Jurkat, Clone E6-1 (cell line): ENCODE results near the gene TSPAN11.

Experiments used
- DNase-seq: peaks from one replicate; pipeline ENCODE4 v3.0.0-alpha.2; 2011; ENCODE audit warnings: low read depth, low spot score
- H3K4me3 ChIP-seq: 2 replicates; pipeline ENCODE4 v1.5.1; 2011; ENCODE audit warnings: mild to moderate bottlenecking, low read length, control low read depth, moderate library complexity

TSPAN11 gene

DNA sequence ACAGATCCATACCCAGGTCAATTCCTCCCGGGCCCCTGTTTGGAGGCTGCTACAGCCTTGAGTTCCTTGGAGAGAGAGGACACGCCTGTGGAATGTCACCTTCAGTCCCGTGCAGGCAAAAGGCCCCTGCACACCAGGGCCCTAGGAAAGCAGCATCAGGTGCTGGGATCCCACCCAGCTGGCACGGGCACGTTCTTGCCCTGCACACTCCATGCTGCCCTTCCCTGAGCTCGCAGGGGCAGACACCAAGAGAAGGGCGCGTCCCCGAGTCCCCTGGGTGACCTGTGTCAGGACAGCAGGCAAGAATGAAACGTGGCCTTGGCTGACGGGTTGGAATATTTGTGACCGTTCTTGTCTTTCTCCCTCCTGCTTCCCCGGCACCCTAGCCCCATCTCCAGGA, 67.7 kb downstream of the TSPAN11 start:
- DNase-seq, result no peak
- H3K4me3 ChIP-seq, result no peak overlapping the region

DNA sequence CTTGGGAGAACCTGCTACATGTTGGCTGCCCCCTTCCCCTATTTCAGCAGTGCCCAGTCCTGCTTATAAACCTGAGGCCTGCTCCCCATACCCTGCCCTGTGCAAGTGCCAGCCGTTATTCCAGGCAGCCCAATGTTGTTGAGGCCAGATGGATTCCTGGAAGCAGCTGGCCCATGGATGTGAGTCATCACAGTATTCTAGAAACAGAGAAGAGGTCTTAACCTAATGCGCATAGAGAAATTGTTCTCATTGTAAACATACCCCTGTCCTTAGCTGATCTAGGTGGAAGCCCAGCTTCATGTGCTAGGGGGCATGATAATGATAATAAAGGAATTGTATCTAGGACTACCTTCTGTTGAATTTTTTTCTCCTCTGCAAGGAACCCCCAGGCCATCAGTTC, 69.7 kb downstream of the TSPAN11 start:
- no peak for DNase-seq
- H3K4me3 ChIP-seq, result no peak overlapping the region

DNA sequence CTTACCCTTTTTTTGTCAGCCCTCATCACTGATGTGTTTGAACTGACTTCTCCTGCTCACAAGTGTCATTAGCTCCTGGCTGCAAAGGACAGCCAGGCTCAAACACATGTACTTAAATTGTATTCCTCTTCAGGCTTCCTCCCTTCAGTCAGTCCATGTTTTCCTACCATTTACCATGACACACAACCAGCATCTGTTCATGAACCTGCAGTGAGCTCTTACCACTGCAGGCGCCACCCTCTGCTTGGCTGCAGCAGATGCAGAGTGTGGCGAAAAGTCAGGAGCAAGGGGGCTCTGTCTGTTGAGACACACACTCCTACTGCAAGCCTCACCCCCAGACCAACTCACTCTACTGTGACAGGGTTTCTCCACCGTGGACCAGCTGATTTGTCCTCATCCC, 70.2 kb downstream of the TSPAN11 start:
- no peak for DNase-seq
- H3K4me3 ChIP-seq, result no peak overlapping the region

DNA sequence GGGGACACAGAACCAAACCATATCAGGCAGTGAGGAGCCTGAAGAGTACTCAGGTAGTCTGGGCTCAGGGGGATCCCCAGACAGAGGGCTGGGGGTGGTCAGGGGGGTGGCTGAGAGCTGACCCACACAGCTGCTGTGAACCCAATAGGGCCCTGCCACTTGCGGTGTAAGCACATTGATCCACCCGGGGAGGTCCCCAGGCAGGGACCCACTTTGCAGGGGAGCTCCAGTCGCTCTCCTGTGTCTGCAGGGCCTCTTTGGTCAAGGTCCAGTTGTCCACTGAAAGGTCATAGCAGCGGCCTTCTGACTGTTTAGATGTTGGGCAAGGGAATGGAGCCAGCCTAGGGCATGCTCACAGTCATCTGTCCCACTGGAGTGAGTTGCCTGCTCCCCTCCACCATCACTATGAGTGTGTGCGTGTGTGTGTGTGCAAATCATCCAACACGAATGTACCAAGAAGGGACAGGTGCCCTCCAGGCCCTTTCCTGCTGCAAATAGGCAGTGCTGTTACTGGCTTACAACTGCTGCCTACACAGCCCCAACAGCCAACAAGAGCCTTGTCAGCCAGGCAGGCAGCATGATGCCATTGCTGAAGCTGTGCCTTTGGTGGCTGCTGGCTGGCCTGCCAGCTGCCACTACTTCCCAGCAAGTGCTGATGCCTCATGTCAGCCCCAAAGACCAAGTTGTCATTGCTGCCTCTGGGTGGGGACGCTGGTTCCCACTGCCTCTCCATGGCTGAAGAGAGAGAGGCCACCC, 71.3 kb downstream of the TSPAN11 start:
- H3K4me3 ChIP-seq, result no peak overlapping the region
- DNase-seq, result no peak

DNA sequence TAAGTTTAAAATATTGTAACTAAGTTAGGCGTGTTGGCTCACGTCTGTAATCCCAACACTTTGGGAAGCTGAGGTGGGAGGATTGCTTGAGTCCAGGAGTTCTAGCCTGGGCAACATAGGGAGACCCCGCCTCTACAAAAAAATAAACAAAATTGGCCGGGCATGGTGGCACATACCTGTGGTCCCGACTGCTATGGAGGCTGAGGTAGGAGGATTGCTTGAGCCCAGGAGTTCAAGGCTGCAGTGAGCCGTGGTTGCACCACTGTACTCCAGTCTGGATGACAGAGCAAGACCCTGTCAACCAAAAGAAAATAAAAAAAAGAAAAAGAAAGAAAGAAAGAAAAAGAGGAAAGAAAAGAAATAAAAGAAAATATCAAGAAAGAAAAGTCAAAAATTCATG, 72.5 kb downstream of the TSPAN11 start:
- DNase-seq, result no peak
- H3K4me3 ChIP-seq, result no peak overlapping the region

DNA sequence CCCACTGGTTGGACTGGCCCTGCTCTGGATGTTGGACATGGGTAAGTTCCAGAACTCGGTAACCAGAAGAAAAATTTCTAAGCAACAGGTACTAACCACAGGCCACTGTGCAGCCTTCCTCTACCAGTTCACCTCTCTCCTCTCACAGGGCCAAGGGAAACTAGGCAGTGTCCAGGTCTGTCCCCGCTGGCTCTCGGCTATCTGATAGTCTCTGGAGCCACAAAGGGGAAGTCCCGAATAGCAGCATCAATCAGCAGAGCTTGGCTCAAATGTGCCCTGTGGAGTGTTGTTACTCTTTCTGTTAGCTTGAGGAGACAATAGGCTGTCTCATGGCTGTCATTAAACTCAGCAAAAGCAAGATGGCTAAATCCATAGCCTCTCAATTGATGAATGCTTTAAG, 73.2 kb downstream of the TSPAN11 start:
- DNase-seq, result no peak
- no peak overlapping the region for H3K4me3 ChIP-seq

DNA sequence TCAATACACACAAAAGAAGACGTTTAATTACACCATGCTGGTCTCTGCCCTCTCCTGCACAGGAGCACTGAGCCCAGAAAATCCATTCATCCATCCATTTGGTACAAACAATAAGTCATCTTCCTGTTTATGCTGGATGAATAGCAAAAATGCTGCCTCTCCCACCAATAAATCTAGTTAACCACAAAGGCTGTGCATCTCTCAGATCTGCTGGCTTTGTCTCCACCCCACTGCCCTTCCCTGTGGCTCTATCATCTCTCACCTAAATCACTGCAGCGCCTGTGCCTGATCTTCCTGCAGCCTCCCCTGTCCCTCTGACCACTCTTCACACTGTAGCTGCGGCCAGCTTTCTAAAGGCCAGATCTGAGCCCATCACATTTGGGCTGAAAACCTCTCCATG, 74.2 kb downstream of the TSPAN11 start:
- H3K4me3 ChIP-seq, result no peak overlapping the region
- DNase-seq, result no peak

DNA sequence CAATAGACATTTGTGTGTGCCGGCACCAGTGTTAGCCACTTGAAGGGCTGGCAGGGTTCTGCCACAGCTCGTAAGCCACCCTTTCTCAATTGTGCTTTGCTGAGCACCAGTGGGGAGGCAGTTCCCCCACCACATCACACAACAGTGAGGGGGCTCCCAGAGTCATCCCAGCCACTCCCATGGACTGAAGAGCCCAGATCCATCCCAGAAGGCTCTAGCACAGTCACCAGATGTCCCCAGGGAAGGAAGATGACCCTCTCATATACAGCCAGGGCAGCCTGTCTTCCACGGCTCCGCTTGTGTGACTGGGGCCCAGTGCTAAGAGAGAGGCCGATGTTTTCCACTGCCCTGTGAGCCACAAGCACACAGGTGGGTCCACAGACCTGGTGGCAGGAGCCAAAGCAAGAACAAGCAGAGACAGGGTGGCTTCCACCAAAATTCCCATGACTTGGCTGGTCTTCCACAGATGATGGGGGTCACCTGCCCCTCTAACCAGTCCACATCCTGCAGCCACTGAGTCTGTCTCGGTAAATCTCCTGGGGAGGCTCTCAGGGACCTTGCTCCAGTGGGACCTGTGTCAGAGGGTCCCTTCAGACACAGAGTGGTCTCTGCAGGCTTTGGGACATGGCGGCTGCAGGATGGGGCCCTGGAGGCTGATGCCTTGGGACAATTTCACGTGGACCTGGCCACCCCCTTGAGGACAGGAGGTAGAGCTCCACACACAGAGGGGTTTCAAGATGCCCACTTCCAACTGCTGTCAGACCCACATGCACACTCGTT, 75.2 kb downstream of the TSPAN11 start:
- no peak for DNase-seq

DNA sequence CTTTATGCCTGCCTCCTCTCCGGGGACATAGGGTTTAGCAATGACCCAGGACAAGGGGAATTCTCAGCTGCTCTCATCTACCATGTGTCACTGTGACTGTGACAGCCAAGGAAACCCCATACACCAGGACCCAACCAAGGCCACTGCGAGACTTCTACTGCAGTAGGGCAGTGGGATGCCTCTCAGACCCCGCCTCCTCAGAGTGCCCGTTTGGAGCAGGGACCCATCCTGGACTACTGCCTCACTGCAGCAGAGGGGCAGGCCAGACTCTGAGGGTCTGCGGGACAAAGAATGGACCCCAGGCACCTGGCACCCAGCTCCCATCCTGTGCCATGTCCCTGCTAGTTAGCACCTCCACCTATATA, 75.8 kb downstream of the TSPAN11 start:
- no peak for DNase-seq
- H3K4me3 ChIP-seq, result no peak overlapping the region

More for the DNA sequence above, 75.2 kb downstream of the TSPAN11 start:
- H3K4me3 ChIP-seq, result no peak overlapping the region

DNA sequence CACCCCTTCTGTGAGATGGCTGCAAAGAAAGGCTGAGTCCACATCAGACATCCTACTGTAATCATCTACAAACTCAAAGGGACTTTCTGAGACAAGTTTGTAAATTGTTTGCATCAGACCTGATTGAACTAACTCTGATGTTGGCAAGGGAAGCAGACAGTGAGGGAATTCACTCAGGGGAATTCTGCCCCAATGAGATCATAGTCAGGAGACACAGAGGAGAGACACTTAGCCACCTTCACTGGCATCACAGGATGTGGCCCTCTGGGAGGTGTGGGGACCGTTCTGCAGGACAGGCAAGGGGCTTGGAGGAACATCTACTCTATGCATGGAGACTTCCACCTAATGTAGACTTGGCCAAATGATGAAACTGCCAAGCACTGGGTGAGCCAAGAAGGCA, 76.5 kb downstream of the TSPAN11 start:
- no peak overlapping the region for H3K4me3 ChIP-seq
- DNase-seq, result no peak

DNA sequence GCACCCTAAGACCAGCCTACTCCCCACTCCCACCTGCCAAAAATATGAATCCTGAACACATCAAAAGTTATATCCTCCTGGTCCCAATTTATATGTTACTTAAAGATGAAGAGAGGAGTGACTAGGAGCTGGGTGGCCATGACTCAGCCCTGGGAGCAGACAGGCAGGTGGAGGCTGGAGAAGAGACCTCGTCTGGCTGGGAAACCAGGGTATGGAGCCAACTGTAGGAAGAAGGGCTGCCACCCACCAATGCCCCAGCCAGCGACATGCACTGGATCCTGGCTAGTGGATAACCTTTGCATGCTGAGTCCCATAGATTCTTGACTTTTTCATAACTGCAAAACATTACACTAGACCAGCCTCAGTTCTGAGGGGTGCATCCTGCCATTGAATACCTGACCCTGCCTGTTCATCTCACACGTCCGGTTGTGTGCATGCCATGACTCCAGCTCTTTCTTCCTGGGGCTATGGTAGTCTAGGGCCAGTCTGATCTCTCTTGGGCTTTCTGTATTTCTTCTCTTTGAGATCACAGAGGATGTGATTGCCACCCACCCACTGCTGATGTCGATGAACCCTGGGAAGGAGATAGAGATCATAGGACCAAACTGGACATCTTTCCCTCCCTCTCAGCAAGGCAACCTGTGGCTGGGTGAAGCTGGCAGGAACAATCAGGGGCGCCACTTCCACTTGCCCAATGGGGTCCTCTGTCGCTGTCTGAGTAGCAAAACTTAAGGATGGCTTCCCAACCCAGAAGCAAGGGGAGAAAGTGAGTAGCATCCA, 77.5 kb downstream of the TSPAN11 start:
- H3K4me3 ChIP-seq, result no peak overlapping the region
- DNase-seq, result no peak

DNA sequence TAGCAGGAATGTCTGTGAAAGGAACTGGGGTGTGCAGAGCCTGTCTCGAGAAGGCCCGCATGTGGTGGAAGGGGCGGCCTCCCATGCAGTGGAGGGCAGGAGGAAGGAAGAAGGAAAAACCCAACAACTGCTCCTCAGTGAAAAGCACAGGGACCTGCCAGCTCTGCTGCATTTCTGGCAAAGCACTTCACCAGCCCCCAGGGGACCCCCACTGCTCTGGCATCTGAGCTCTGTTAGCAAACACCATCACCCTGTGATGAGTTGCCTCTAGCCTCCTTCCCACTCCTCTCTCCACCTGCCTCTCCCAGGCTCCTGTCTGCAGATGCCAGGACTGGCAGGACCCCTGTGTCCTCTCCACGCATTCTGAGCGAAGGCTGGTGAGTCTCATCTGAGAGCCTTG, 78.1 kb downstream of the TSPAN11 start:
- no peak for DNase-seq
- H3K4me3 ChIP-seq, result no peak overlapping the region

DNA sequence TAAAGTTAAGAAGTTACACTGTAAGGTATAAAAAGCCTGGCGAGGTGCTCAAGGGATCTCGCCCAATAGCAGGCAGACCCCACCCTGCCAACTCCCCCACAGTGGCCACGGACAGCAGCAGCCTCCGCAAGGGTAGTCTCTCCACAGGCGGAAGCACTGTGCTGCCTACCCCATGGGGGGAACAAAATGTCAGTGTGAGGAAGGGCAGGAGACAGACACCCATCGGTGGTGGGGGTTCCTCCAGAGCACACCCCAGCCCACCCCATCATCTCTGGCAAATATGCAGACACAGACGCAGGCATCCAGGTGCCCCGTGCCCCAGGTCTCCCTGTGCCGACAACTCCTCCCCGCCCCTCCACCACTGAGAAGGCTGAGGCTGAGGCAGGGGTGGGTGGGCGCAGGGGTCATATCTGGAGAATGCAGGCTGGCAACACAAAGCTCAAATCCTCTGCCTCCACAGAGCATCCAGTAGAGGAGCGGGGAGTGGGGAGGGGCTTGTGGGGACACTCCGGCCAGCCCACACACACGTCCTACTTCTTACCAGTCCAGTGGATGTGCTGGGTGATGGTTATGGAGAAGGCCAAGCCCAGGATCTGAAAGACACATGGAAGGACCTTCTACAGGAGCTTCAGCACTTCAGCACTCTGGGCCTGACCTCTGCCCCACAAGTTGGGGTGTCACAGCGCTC, 78.9 kb downstream of the TSPAN11 start:
- H3K4me3 ChIP-seq, result no peak overlapping the region
- DNase-seq, result no peak

DNA sequence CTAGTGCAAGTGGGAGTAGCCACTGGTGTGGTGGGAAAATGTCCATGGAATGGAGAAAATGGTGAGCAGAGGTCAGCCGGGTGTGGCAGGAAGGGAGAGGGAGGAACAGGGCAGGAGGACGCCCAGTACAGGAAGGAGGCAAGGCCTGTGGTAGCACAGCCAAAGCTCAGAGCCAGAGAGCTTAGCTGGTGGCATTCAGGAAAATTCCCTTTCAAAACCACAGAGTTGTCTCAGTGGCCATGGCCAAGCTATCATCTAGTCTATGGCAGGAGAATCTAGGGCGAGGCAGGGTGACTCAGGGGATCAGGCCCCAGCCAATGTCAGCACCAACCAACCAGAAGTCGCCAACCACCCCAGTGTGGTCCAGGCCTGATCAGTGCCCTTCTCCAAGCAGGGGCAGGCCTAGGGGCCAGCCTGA, 79.4 kb downstream of the TSPAN11 start:
- H3K4me3 ChIP-seq, result no peak overlapping the region
- no peak for DNase-seq

DNA sequence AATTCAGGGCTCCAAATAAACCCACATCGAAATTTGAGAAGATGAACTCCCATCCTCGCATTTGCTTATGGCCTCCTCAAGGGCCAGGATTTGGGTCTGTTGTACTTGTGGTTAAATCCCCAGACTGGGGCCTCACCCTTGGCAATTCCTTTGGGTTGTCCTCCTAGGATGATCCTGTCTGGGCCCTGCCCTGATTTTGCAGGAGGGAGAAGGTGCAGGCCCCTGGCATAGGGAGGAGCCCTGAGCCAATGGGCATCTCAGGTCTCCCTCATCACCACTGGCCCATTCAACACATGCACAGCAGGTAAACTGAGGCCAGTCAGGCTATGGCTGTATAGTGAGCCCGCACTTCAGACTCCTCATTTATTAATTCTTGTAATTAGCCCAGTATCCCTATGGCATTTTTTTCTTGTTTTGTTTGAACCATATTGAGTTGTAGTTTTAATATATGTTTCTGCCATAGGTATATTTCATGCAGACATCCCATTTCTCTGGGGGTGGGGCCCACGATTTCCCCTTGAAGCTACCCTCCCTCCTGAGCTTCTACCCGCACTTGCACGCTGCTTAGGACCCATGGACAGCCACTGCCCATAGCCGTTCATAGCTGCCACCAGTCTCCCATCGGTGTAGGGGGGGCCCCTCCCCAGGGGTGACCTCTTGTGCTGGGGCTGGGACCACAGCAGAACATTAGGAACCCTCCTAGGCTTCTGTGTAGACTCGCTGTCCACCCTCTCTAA, 80.0 kb downstream of the TSPAN11 start:
- DNase-seq, result no peak
- H3K4me3 ChIP-seq, result no peak overlapping the region

DNA sequence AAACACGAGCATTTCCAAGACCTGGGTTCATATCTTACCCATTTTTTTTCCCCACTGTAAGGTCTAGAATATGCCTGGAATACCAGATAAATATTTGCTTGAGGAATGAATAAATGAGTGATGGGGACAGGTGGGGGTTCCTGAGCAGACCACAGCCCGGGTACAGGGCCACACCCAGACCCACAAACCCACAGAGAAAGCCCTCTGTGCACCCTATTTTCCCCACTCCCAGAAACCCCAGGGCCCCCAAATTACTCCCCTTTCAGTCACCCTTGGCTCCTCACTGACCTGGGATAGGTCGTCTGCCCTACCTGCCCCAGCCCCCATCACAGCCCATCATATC, 80.6 kb downstream of the TSPAN11 start:
- H3K4me3 ChIP-seq, result no peak overlapping the region
- no peak for DNase-seq

DNA sequence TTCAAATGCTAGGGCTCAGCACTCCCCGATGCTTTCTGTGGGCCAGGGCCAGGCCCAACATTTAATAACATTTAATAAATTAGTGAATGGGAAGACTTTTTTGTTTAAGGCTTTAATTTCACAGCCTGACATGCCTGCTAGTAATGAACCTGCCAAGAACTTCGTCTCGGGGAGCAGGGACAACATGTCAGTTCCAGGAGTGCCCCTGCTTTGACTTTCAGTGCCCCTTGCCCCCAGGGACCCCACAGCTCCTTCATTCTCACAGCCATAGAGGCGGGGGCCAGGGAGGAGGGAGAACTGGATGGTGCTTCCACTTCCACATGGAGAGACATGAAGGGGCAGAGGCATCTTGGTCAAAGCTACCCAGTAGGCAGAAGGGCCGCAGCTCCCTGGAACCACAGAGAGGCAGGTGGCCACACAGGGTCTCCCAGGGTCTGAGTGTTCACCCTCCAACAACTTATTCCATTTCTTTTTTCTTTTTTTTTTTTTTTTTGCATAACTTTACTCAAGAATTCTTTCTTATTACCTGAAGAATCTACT, 81.2 kb downstream of the TSPAN11 start:
- DNase-seq, result no peak
- H3K4me3 ChIP-seq, result no peak overlapping the region

DNA sequence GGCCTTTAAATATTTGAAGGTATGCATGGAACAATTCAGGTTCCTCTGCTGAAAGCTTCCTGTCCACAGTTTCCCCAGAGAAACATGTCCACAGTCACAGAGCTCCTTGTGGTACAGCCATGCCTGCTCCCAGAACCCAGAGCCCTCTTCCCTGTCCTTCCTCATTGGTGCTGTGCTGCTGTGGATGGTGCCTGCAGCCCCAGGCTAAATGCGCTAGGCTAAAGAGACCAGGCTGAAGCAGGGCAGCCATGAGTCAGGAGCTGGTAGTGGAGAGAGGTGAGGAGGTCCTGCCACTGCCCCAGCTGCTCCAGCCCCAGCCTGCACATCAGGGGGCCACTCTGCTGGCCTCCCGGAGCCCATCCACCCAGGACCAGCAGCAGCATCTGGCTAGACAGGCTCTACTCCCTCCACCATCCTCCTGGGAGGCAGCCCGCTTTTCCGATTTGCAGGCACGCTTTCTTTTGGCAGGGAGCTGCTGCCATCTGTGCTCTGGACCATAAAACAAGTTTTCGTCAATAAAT, 81.8 kb downstream of the TSPAN11 start:
- DNase-seq, result no peak
- no peak overlapping the region for H3K4me3 ChIP-seq
